Ishikawa (cell line): ENCODE measurements around the gene SEC14L5.

Experiments
- CREB1 ChIP-seq: IDR thresholded peaks from 2 replicates; pipeline ENCODE4 v1.6.1; 2012; ENCODE audit warnings: low read depth
- EGR1 ChIP-seq: IDR thresholded peaks from 2 replicates; pipeline ENCODE4 v1.6.1; 2012
- EP300 ChIP-seq: IDR thresholded peaks from 2 replicates; pipeline ENCODE4 v1.6.1; 2012; ENCODE audit warnings: borderline replicate concordance
- FOXM1 ChIP-seq: IDR thresholded peaks from 2 replicates; pipeline ENCODE4 v1.6.1; 2012; ENCODE audit warnings: low read depth, borderline replicate concordance
- MAX ChIP-seq: IDR thresholded peaks from 2 replicates; pipeline ENCODE4 v1.6.1; 2012
- NFIC ChIP-seq: IDR thresholded peaks from 2 replicates; pipeline ENCODE4 v1.6.1; 2012
- RAD21 ChIP-seq: IDR thresholded peaks from 2 replicates; pipeline ENCODE4 v1.6.1; 2012; ENCODE audit warnings: low read depth
- REST ChIP-seq: IDR thresholded peaks from 2 replicates; pipeline ENCODE4 v1.6.1; 2012; ENCODE audit warnings: low read depth, mild to moderate bottlenecking
- TAF1 ChIP-seq: IDR thresholded peaks from 2 replicates; pipeline ENCODE4 v1.6.1; 2012; ENCODE audit warnings: low read depth, mild to moderate bottlenecking
- TEAD4 ChIP-seq: IDR thresholded peaks from 2 replicates; pipeline ENCODE4 v1.6.1; 2012
- USF1 ChIP-seq: IDR thresholded peaks from 2 replicates; pipeline ENCODE4 v1.6.1; 2012
- YY1 ChIP-seq: IDR thresholded peaks from 2 replicates; pipeline ENCODE4 v1.6.1; 2012; ENCODE audit warnings: low read depth

GRCh38 chr16:4928227-4928626 lies 29.9 kb upstream of the SEC14L5 start:
- TF ChIP-seq CREB1 (no peak), FOXM1 (no peak), TEAD4 (no peak), EGR1 (no peak), USF1 (no peak), TAF1 (no peak), MAX (no peak), YY1 (no peak), NFIC (no peak), RAD21 (no peak), REST (no peak), EP300 (no peak)
